GM12891 (cell line): ENCODE measurements around the gene ARID1B.

ENCODE experiments used
- DNase-seq: peaks from one replicate; pipeline ENCODE4 v3.0.0; 2011; ENCODE audit warnings: low spot score; ENCODE audit not compliant: insufficient read length
- FAIRE-seq: peaks from 2 replicates; lab custom pipeline; 2011; peaks lifted over from hg19 to GRCh38; lab: Jason Lieb, UNC
- PAX5 ChIP-seq: IDR thresholded peaks from 2 replicates; pipeline ENCODE4 v1.6.1; 2011; ENCODE audit warnings: low read length, moderate library complexity, mild to moderate bottlenecking; ENCODE audit not compliant: insufficient read depth, severe bottlenecking
- POLR2A ChIP-seq: IDR thresholded peaks from 2 replicates; pipeline ENCODE4 v1.6.1; 2011; ENCODE audit warnings: low read depth, low read length, control low read depth
- POLR2AphosphoS5 ChIP-seq: IDR thresholded peaks from 2 replicates; pipeline ENCODE4 v1.6.1; 2011; ENCODE audit warnings: low read depth, low read length, control low read depth
- POU2F2 ChIP-seq: IDR thresholded peaks from 2 replicates; pipeline ENCODE4 v1.6.1; 2011; ENCODE audit warnings: low read depth, mild to moderate bottlenecking, control low read depth, low read length, moderate library complexity
- SPI1 ChIP-seq: IDR thresholded peaks from 2 replicates; pipeline ENCODE4 v1.6.1; 2011; ENCODE audit warnings: low read depth, low read length, control low read depth
- TAF1 ChIP-seq: IDR thresholded peaks from 2 replicates; pipeline ENCODE4 v1.6.1; 2011; ENCODE audit warnings: low read depth, low read length, control low read depth

Gene ARID1B

DNA sequence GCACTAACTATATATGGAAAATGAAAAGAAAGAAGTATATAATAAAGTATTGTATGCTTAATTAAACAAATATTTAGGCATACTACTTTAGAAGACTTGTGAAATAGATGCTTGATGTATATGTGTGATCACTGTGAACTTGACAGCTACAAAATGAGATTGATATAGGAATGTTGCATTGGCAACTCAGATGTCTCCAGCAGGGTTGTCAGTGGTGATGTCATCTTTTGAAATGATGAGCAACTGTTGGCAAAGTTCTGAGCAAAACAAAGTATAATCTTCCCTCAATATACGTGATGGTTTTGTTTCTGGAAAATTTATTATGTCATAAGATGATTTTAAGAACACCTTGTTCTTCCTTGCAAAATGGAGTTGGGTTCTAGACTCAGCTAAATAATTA is 133.8 kb downstream of the ARID1B start:
- FAIRE-seq, result no peak
- TF ChIP-seq POLR2A (no peak), POU2F2 (no peak)
- DNase-seq, result no peak

DNA sequence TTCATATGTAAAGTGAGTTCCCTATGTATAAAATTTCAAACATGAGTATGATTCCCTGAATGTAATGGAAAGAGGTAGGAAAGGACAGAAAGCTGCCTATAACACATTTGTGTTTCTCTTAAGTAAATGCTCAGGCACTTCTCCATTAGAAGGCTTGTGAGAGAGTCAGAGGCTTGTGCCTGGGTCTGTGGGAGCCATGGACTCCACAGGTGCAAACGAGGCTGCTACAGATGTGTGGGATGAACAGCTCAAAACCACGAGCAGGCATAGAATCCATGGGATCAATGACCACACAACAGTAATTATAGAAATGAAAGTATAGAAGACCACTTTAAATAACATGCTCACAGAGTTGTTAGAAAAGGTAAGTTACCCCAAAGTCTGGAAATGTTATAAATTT is 134.4 kb downstream of the ARID1B start:
- DNase-seq (no peak), FAIRE-seq (no peak)
- TF ChIP-seq SPI1, result no peak
- TF ChIP-seq TAF1, result no peak
- TF ChIP-seq POU2F2, result no peak
- no peak for TF ChIP-seq PAX5
- TF ChIP-seq POLR2AphosphoS5, result no peak
- no peak for TF ChIP-seq POLR2A

- no peak for TF ChIP-seq POLR2AphosphoS5
- FAIRE-seq (peak; percentile 48), DNase-seq (no peak)
Measured at GRCh38 chr6:156912431-156912830, 135.3 kb downstream of the ARID1B start.

DNA sequence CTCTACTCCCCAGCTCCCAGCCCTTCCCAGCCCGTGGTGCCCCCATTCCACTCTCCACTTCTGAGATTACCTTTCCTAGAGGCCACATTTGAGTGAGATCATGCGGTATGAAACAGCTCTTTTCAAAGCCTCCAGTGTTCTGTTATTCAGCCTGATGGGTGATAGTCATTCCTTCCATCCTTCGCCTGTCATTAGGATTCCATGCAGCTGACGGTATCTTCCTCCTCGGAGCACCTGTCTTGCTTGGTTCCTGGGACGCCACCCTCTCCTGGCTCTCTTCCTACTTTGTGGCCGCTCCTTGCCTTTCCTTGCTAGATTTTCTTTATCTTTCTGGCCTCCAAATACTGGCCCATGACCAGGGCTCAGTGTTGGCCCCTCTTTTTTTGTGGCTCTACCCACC is 137.0 kb downstream of the ARID1B start:
- no peak for FAIRE-seq
- no peak for TF ChIP-seq SPI1
- TF ChIP-seq POLR2AphosphoS5, result no peak
- DNase-seq, result no peak

DNA sequence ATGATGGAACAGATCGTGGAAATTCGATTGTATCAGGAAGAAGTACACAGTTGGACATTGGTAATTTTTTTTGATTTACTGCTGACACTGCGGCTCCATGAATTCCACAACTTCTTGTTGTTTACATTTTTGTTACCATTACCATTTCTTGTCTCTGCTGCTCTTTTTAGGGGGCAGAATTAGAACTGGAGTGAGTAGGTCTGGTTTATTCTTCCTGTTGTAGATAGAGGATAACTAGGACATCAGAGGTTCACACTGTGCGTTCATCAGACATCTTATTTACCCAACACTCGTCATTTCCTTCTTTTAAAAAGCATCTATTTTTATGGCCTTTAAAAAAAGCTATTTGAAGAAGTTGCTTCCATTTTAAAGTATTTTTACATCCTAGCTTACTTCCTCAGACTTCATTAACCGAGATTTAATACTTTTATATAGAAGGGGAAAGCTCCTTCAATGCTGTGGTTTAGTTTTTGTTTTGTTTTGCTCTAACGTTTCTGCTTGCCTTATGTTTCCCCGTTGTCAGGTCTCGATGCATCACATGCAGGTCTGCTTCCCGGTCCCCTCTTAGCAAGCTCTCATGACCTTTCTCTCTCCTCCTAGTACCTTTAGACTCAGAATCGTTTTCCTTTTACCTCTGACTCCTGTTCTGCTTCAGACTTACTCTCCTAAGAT is 139.1 kb downstream of the ARID1B start:
- no peak for TF ChIP-seq POLR2AphosphoS5
- no peak for TF ChIP-seq POLR2A
- TF ChIP-seq TAF1, result no peak
- TF ChIP-seq SPI1, result no peak
- no peak for TF ChIP-seq POU2F2
- FAIRE-seq (peak; percentile 79), DNase-seq (no peak)

- TF ChIP-seq POLR2A, result no peak
- TF ChIP-seq TAF1, result no peak
- TF ChIP-seq SPI1, result peak; percentile 35; the same call in 1 of the 2 replicates
- peak; percentile 87 for TF ChIP-seq POU2F2
- no peak for TF ChIP-seq POLR2AphosphoS5
- no peak for TF ChIP-seq PAX5
Measured at GRCh38 chr6:156917213-156917612, 140.0 kb downstream of the ARID1B start.

DNA sequence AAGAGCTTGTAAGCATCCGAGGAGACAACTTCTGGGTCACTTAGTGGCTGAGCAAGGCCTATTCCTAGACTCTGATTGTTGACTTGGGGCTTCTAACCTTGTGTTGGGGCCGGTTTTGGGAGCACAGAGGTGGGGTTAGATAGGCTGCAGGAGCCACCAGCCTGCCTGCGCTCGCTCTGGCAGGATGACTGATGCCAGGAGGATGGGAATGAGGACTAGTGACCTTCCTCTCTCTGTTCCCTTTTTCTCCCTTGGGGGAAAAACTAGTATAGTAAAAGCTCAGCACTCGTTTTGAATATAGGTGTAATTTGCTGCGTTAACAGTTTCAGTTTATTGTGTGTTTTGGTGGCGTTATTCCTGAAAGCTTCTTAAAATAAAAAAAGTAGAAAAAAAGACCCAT is 141.5 kb downstream of the ARID1B start:
- no peak for FAIRE-seq
- TF ChIP-seq SPI1, result peak; percentile 60
- TF ChIP-seq POLR2AphosphoS5, result no peak
- no peak for DNase-seq

More at GRCh38 chr6:156917213-156917612, 140.0 kb downstream of the ARID1B start:
- FAIRE-seq (peak; percentile 87), DNase-seq (no peak)

DNA sequence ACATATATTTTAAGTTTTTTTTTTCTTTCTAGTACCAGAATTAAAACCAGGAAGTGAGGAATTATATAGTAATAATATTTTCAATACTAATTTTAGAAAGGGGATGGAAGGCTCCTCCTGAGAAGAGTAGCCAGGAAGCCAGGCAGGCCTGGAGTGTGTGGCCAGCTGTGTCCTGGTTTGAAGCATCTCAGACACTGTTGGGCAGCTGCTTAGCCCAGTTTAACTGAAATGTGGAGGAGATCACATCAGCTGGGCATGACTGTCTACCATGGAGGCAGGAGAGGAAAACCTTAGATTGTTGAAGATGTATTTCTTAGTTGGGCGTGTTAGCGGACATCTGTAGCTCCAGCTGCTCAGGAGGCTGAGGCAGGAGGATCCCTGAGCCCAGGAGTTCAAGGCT is 142.2 kb downstream of the ARID1B start:
- TF ChIP-seq POU2F2, result no peak
- no peak for DNase-seq
- FAIRE-seq, result no peak

DNA sequence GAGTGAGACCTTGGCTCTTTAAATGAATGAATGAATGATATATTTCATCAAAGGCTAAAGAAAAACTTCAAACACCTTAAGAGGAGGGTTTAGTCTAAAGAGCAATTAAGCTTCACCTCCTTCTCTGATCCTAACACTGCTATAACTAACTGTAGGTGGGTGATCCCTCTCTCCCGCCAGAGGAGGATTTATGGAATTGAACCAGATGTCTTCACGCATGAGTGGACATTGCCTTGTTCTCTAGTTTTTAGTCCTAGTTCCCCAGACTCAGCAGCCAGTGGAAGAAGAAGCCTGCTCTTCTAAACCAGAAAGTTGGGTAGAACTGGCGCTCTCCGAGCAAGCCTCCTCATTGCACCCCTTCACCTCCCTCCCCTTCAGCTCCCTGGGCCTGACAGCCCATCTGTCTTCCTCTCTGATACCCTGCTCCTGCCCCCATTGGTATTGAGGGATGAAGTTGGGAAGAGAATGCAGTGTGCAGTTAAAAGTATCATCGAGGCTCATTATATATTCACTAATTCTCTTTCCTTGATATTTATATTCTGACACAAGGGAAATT is 142.7 kb downstream of the ARID1B start:
- no peak for TF ChIP-seq POLR2A
- TF ChIP-seq PAX5, result no peak
- no peak for TF ChIP-seq SPI1
- no peak for TF ChIP-seq POLR2AphosphoS5
- peak; percentile 69 for FAIRE-seq
- no peak for DNase-seq

DNA sequence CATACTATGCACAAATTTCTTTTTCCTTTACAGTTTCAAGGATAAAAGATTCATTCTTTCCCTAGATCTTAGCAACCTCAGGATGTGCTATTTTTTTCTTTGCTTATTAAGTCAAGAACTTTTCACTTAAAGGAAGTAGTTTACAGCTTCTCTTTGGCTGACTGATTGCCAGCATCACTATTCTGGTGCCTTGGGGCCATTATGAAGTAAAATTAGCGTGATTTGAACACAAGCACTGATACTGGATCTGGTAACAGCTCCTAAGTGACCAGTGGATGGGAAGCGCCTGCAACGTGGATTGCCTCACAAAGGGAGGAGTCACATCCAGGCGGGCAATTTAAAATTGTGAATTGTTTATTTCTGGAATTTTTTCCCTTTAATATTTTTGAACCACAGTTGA is 147.1 kb downstream of the ARID1B start:
- TF ChIP-seq TAF1, result no peak
- TF ChIP-seq POU2F2, result no peak
- no peak for TF ChIP-seq POLR2AphosphoS5
- no peak for TF ChIP-seq SPI1
- no peak for TF ChIP-seq POLR2A
- TF ChIP-seq PAX5, result no peak
- DNase-seq, result no peak
- FAIRE-seq, result no peak

- no peak for TF ChIP-seq POLR2A
- FAIRE-seq (no peak), DNase-seq (no peak)
Measured at GRCh38 chr6:156925026-156925425, 147.8 kb downstream of the ARID1B start.
